NT2/D1 (cell line): ENCODE results near the gene PDIA6.

Experiments
- DNase-seq: peaks from one replicate; pipeline ENCODE4 v3.0.0-alpha.2; 2011; ENCODE audit warnings: low read depth, low spot score
- H3K27me3 ChIP-seq: 2 replicates; pipeline ENCODE4 v1.6.0; 2011; ENCODE audit warnings: mild to moderate bottlenecking; ENCODE audit not compliant: insufficient read length, insufficient read depth
- H3K36me3 ChIP-seq: 2 replicates; pipeline ENCODE4 v1.6.1; 2011; ENCODE audit warnings: mild to moderate bottlenecking, low read length, mixed read lengths; ENCODE audit not compliant: insufficient read depth, insufficient read length
- H3K4me1 ChIP-seq: 2 replicates; pipeline ENCODE4 v1.5.1; 2011; ENCODE audit not compliant: insufficient read depth, insufficient read length
- H3K4me3 ChIP-seq: 2 replicates; pipeline ENCODE4 v1.5.1; 2011; ENCODE audit warnings: low read depth; ENCODE audit not compliant: insufficient read length
- H3K9ac ChIP-seq: 2 replicates; pipeline ENCODE4 v1.6.0; 2011; ENCODE audit warnings: low read depth; ENCODE audit not compliant: insufficient read length
- H3K9me3 ChIP-seq: 2 replicates; pipeline ENCODE4 v1.5.1; 2011; ENCODE audit warnings: mild to moderate bottlenecking, low read length; ENCODE audit not compliant: insufficient read depth
- SUZ12 ChIP-seq: IDR thresholded peaks from 2 replicates; pipeline ENCODE4 v1.6.1; 2011; ENCODE audit not compliant: insufficient read length, insufficient read depth; ENCODE audit errors: extremely low read depth
- YY1 ChIP-seq: IDR thresholded peaks from 2 replicates; pipeline ENCODE4 v1.6.1; 2011; ENCODE audit not compliant: insufficient read length, insufficient read depth
- ZNF274 ChIP-seq: IDR thresholded peaks from 2 replicates; pipeline ENCODE4 v1.6.1; 2011; ENCODE audit warnings: mild to moderate bottlenecking, low read depth, low read length

The PDIA6 gene

GRCh38 chr2:10831400-10831985 lies 18.9 kb upstream of the PDIA6 start:
- no peaks in the 10 kb centered on the region for H3K9me3 ChIP-seq
- no peak overlapping the region for H3K4me3 ChIP-seq
- H3K27me3 ChIP-seq: peaks cover 14% of the 10 kb centered on the region
- TF ChIP-seq SUZ12 (no peak), YY1 (no peak), ZNF274 (no peak)
- H3K36me3 ChIP-seq: no peaks in the 10 kb centered on the region
- no peak for DNase-seq
- peaks cover 8% of the 10 kb centered on the region for H3K4me1 ChIP-seq
- no peak overlapping the region for H3K9ac ChIP-seq

- TF ChIP-seq SUZ12 (no peak), YY1 (no peak), ZNF274 (no peak)
- Histone ChIP-seq H3K4me1 (peaks cover 8% of the 10 kb centered on the region), H3K36me3 (no peaks in the 10 kb centered on the region), H3K27me3 (peaks cover 14% of the 10 kb centered on the region), H3K4me3 (no peak overlapping the region), H3K9me3 (no peaks in the 10 kb centered on the region), H3K9ac (no peak overlapping the region)
- DNase-seq: no peak
Observed at GRCh38 chr2:10830641-10831399, 18.2 kb upstream of the PDIA6 start.

DNA sequence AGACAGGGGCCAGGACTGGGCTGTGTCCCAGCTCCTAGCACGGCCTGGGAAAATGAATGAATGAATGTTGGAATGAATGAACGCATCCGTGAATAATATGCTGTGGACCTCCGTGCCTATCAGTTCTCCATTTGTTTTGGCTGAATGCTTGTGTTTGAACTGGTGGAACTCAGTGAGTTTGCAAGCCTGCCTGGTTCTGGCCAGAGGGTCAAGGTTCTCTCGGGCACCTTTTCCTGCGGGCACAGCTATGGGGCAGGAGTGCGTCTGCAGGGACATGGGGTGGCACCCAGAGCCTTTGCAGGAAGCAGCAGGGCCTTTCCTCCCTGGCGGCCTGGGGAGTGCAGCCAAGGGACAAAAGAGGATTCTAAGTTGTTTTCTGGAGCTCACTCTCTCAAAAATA lies 17.6 kb upstream of the PDIA6 start:
- H3K9ac ChIP-seq: no peak overlapping the region
- no peak overlapping the region for H3K4me3 ChIP-seq
- no peaks in the 10 kb centered on the region for H3K9me3 ChIP-seq
- peaks cover 14% of the 10 kb centered on the region for H3K27me3 ChIP-seq
- no peak for DNase-seq
- no peaks in the 10 kb centered on the region for H3K36me3 ChIP-seq
- TF ChIP-seq SUZ12 (no peak), ZNF274 (no peak), YY1 (no peak)
- peaks cover 8% of the 10 kb centered on the region for H3K4me1 ChIP-seq

DNA sequence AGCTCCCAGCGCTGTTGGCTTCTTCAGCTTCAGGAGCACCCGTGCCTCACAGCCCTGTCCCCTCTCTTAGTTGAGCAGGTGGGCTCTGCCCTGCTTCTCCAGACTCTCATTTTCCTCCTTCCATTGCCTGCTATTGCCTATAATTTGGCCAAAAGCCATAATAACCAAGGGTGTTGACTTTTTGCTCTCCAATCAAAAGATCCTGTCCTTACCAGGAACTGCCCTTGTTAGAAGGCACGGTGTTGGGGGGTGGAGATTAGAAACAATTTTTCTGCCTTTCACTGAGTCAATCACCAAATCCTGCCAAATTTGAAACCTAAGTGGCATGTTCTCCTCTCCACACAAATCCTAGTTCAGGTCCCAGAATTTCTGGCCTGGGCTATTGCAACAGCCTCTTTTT lies 16.7 kb upstream of the PDIA6 start:
- no peaks in the 10 kb centered on the region for H3K9me3 ChIP-seq
- no peaks in the 10 kb centered on the region for H3K36me3 ChIP-seq
- TF ChIP-seq SUZ12 (no peak), YY1 (no peak), ZNF274 (no peak)
- H3K4me3 ChIP-seq: no peak overlapping the region
- DNase-seq: no peak
- no peak overlapping the region for H3K9ac ChIP-seq
- peaks cover 8% of the 10 kb centered on the region for H3K4me1 ChIP-seq
- peaks cover 14% of the 10 kb centered on the region for H3K27me3 ChIP-seq

- Histone ChIP-seq H3K36me3 (no peaks in the 10 kb centered on the region), H3K4me3 (no peak overlapping the region), H3K27me3 (peaks cover 6% of the 10 kb centered on the region), H3K9ac (no peak overlapping the region), H3K9me3 (no peaks in the 10 kb centered on the region), H3K4me1 (peaks cover 8% of the 10 kb centered on the region)
- no peak for TF ChIP-seq ZNF274
- TF ChIP-seq SUZ12: no peak
- TF ChIP-seq YY1: no peak
- DNase-seq: no peak
Observed at GRCh38 chr2:10828346-10828745, 15.8 kb upstream of the PDIA6 start.

- TF ChIP-seq SUZ12 (no peak), ZNF274 (no peak), YY1 (no peak)
Observed at GRCh38 chr2:10826625-10827024, 14.0 kb upstream of the PDIA6 start.

DNA sequence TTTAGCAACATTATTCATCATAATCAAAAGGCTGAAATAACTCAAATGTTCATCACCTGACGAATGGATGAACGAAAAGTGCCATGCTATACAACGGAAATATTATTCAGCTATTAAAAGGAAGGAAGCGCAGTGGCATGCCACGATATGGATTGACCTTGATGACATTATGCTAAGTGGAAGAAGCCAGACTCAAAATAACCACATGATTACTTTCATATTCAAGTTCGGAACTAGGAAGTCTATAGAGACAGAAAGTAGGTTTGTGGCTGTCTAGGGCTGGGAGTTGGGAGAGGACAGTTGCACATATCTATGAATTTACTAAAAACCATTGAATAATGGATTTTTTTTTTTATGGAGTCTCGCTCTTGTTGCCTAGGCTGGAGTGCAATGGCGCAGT lies 13.4 kb upstream of the PDIA6 start:
- Histone ChIP-seq H3K27me3 (no peaks in the 10 kb centered on the region), H3K4me1 (peaks cover 3% of the 10 kb centered on the region), H3K4me3 (no peak overlapping the region), H3K36me3 (no peaks in the 10 kb centered on the region), H3K9me3 (no peaks in the 10 kb centered on the region), H3K9ac (no peak overlapping the region)
- no peak for DNase-seq
- no peak for TF ChIP-seq YY1
- no peak for TF ChIP-seq SUZ12
- TF ChIP-seq ZNF274: no peak

More at GRCh38 chr2:10826625-10827024, 14.0 kb upstream of the PDIA6 start:
- peaks cover 7% of the 10 kb centered on the region for H3K4me1 ChIP-seq
- no peak overlapping the region for H3K9ac ChIP-seq
- no peaks in the 10 kb centered on the region for H3K36me3 ChIP-seq
- H3K4me3 ChIP-seq: no peak overlapping the region
- H3K27me3 ChIP-seq: no peaks in the 10 kb centered on the region
- DNase-seq: no peak
- no peaks in the 10 kb centered on the region for H3K9me3 ChIP-seq
